Activated T-helper 2 cell treated with anti-CD3 and anti-CD28 coated beads, Interferon-gamma antibody, Interleukin-2, Interleukin-4, amounts not matched to agents 10 μg/mL and 5 μg/mL and 100 μg/mL, durations not matched to agents 14 hours and 24 hours and 36 hours (primary cell): ENCODE results near the gene KRTAP1-3. TPM values are rescaled to one million over a fixed set of nuclear protein-coding genes. Genes with fewer than 3 reads are reported as not detected.
"Not testable (repeated sequence)": the region's sequence is repeated elsewhere in the genome, so short reads cannot be mapped to it uniquely, and the experiment has no call there.

ENCODE experiments used
- DNase-seq: peaks from one replicate; pipeline ENCODE4 v3.0.0; 2021; ENCODE audit warnings: low spot score
- H3K27ac Mint-ChIP-seq: one replicate; pipeline ENCODE4 v1.8.0; 2021; ENCODE audit warnings: mixed read lengths
- H3K27me3 Mint-ChIP-seq: one replicate; pipeline ENCODE4 v1.8.0; 2021; ENCODE audit warnings: low read depth, mixed read lengths
- H3K36me3 Mint-ChIP-seq: one replicate; pipeline ENCODE4 v1.8.0; 2021; ENCODE audit warnings: low read depth, mixed read lengths
- H3K4me1 Mint-ChIP-seq: one replicate; pipeline ENCODE4 v1.8.0; 2021; ENCODE audit warnings: low read depth, mixed read lengths
- H3K4me3 Mint-ChIP-seq: one replicate; pipeline ENCODE4 v1.8.0; 2021; ENCODE audit warnings: low read depth, mild to moderate bottlenecking, moderate library complexity, mixed read lengths
- H3K9me3 Mint-ChIP-seq: one replicate; pipeline ENCODE4 v1.8.0; 2021; ENCODE audit warnings: mixed read lengths
- intact Hi-C: fragments of 100-400 bp; cut with micrococcal nuclease; formaldehyde crosslinking; loops from one replicate; pipeline ENCODE4 v1.15.1; 2023
- total RNA-seq: library from RNA; stranded (reverse); gene quantifications from 2 replicates; pipeline ENCODE4 v1.2.3, GENCODE V29; 2022

KRTAP1-3 gene
- total RNA-seq, 1 donor from 2014 or later: not detected

GRCh38 chr17:41042953-41043352 lies 8.3 kb upstream of the KRTAP1-3 start:
- no peak overlapping the region for H3K27ac Mint-ChIP-seq

GRCh38 chr17:41040783-41041571 lies 6.3 kb upstream of the KRTAP1-3 start, which contains the start of gene KRTAP1-1:
Gene KRTAP1-1, minus strand, starts transcription at chr17:41041450. Its CDS starts 53 bp downstream, at chr17:41041397.
- H3K9me3 Mint-ChIP-seq, H3K4me3 Mint-ChIP-seq, H3K36me3 Mint-ChIP-seq, H3K4me1 Mint-ChIP-seq, DNase-seq, H3K27ac Mint-ChIP-seq, H3K27me3 Mint-ChIP-seq, intact Hi-C loops: not testable (repeated sequence)

More at GRCh38 chr17:41042953-41043352, 8.3 kb upstream of the KRTAP1-3 start:
- no peaks in the 10 kb centered on the region for H3K36me3 Mint-ChIP-seq
- intact Hi-C loops: no loop called here
- H3K9me3 Mint-ChIP-seq: no peaks in the 10 kb centered on the region
- DNase-seq: no peak
- H3K4me3 Mint-ChIP-seq: no peak overlapping the region
- H3K27me3 Mint-ChIP-seq: peaks cover 4% of the 10 kb centered on the region
- H3K4me1 Mint-ChIP-seq: no peaks in the 10 kb centered on the region

- Mint-ChIP-seq H3K4me1 (no peaks in the 10 kb centered on the region), H3K9me3 (no peaks in the 10 kb centered on the region), H3K4me3 (no peak overlapping the region), H3K27ac (no peak overlapping the region), H3K36me3 (no peaks in the 10 kb centered on the region), H3K27me3 (peaks cover 6% of the 10 kb centered on the region)
- no peak for DNase-seq
- intact Hi-C loops: no loop called here
Observed at GRCh38 chr17:41037853-41038350, 3.2 kb upstream of the KRTAP1-3 start.

DNA sequence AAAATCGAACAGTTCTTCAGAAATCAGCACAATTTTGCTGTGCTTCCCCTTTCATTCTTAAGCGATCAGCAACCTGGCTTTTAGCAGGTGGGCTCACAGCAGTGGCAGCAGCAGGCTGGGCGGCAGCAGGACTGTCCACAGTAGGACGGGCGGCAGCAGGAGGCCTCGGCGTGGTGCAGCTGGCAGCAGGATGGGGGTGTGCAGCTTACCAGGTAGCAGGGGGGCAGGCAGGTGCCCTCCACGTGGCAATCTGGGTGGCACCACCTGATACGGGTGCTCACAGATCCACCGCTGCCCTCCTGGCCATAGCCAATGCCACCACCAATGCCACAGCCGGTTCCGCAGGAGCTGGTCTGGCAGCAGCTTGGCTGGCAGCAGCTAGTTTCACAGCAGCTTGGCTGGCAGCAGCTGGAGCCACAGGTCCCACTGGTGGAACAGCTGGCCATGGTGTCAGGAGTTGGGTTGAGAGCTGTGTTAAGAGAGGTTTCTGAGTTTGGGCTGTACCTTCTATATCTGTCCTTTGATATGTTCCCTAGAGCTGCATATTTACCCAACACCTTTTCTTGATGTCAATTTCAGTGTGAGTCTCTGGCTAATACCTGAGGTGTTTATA lies 4.9 kb downstream of the KRTAP1-3 start, which contains the start of gene KRTAP1-4:
Gene KRTAP1-4 (minus strand): TSS at position 563 of the 613 bp plus-strand sequence. CDS start 117 bp downstream, at position 446.
- peaks cover 11% of the 10 kb centered on the region for H3K27me3 Mint-ChIP-seq
- no peaks in the 10 kb centered on the region for H3K36me3 Mint-ChIP-seq
- no peaks in the 10 kb centered on the region for H3K4me1 Mint-ChIP-seq
- no peak for DNase-seq
- H3K27ac Mint-ChIP-seq: no peak within 1 kb of the TSS
- H3K9me3 Mint-ChIP-seq: no peaks in the 10 kb centered on the region
- H3K4me3 Mint-ChIP-seq: no peak within 1 kb of the TSS
- intact Hi-C loops: no loop called here

DNA sequence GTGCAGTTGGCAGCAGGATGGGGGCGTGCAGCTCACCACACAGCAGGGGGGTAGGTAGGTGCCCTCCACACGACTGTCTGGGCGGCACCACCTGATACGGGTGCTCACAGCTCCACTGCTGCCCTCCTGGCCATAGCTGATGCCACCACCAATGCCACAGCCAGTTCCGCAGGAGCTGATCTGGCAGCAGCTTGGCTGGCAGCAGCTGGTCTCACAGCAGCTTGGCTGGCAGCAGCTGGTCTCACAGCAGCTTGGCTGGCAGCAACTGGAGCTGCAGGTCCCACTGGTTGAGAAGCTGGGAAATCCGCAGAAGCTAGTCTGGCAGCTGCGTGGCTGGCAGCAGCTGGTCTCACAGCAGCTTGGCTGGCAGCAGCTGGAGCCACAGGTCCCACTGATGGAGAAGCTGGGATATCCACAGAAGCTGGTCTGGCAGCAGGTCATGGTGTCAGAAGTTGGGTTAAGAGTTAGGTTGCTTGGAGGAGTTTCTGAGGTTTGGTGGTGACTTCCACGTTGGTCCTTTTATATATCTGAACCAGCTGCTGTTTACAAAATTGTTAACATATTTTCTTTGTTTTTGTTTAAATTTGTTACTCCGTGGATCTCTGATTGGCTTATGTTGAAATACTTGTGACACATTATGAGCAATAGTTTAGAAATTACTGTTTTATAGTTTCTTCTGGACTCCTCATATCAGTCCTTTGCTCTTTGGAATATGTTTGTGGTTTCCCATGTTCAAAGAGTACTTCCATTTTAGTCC lies 7.8 kb downstream of the KRTAP1-3 start, which contains the start of gene KRTAP1-5:
Gene KRTAP1-5 (minus strand): TSS at position 494 of the 757 bp plus-strand sequence. CDS start 53 bp downstream, at position 441.
- intact Hi-C loops: no loop called here

DNA sequence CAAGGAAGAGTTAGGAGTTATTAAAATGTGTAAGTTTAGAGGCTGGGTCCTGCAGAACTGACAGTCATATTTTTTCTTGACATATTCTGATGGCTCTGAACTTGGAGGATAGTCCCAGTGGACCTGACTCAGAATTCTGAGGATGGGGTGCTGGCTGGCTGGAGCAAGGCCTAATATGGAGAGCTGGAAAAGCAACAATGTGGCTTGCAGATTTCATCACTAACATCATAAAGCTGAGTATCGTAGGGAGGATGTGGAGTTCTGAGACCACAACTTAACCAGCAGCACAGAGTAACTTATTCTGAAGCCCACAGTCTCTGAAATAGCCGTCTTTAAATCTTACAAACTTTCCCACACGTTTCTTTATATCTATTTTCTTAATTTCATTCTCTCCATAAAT lies 10.0 kb downstream of the KRTAP1-3 start:
- H3K27ac Mint-ChIP-seq: no peak overlapping the region
- H3K4me1 Mint-ChIP-seq: no peaks in the 10 kb centered on the region
- no peaks in the 10 kb centered on the region for H3K36me3 Mint-ChIP-seq
- no peaks in the 10 kb centered on the region for H3K9me3 Mint-ChIP-seq
- H3K27me3 Mint-ChIP-seq: peaks cover 8% of the 10 kb centered on the region
- no peak overlapping the region for H3K4me3 Mint-ChIP-seq
- intact Hi-C loops: no loop called here
- no peak for DNase-seq

More for the DNA sequence above, 7.8 kb downstream of the KRTAP1-3 start, which contains the start of gene KRTAP1-5:
- Mint-ChIP-seq H3K4me3 (no peak within 1 kb of the TSS), H3K27ac (no peak within 1 kb of the TSS), H3K4me1 (no peaks in the 10 kb centered on the region), H3K36me3 (no peaks in the 10 kb centered on the region), H3K9me3 (no peaks in the 10 kb centered on the region), H3K27me3 (peaks cover 15% of the 10 kb centered on the region)
- DNase-seq: no peak

GRCh38 chr17:41020336-41020735 lies 14.3 kb downstream of the KRTAP1-3 start:
- Mint-ChIP-seq H3K4me3 (no peak overlapping the region), H3K27me3 (peaks cover 10% of the 10 kb centered on the region), H3K4me1 (no peaks in the 10 kb centered on the region), H3K9me3 (no peaks in the 10 kb centered on the region), H3K36me3 (no peaks in the 10 kb centered on the region), H3K27ac (no peak overlapping the region)
- intact Hi-C loops: no loop called here
- DNase-seq: no peak

GRCh38 chr17:41019415-41019814 lies 15.3 kb downstream of the KRTAP1-3 start:
- H3K4me3 Mint-ChIP-seq: no peak overlapping the region
- intact Hi-C loops: no loop called here

DNA sequence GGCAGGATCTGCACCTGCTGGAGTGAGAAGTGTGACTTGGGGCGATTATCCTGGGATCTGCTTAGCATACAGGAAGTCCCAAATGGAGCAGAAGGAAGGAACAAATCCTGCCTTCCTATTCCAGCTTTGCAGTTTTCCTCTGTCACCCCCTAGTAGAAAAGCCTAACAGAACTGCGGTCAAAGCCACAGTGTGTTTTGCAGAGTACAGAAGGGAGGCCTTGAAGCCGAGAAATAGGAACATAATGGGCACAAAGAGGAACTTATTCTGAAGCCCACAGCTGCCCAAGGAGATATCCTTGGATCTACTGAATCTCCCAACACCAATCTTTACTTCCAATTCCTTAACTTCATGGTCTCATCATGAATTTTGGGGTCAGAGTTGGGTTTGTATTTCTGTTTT lies 16.1 kb downstream of the KRTAP1-3 start:
- H3K36me3 Mint-ChIP-seq: no peaks in the 10 kb centered on the region
- H3K4me3 Mint-ChIP-seq: no peak overlapping the region
- H3K4me1 Mint-ChIP-seq: no peaks in the 10 kb centered on the region
- H3K27ac Mint-ChIP-seq: no peak overlapping the region
- H3K9me3 Mint-ChIP-seq: no peaks in the 10 kb centered on the region
- intact Hi-C loops: no loop called here
- DNase-seq: no peak
- H3K27me3 Mint-ChIP-seq: peaks cover 10% of the 10 kb centered on the region

More at GRCh38 chr17:41019415-41019814, 15.3 kb downstream of the KRTAP1-3 start:
- peaks cover 10% of the 10 kb centered on the region for H3K27me3 Mint-ChIP-seq
- no peaks in the 10 kb centered on the region for H3K36me3 Mint-ChIP-seq
- DNase-seq: no peak
- H3K4me1 Mint-ChIP-seq: no peaks in the 10 kb centered on the region
- H3K27ac Mint-ChIP-seq: no peak overlapping the region
- H3K9me3 Mint-ChIP-seq: no peaks in the 10 kb centered on the region

GRCh38 chr17:41016578-41017215 lies 18.0 kb downstream of the KRTAP1-3 start:
- Mint-ChIP-seq H3K36me3 (no peaks in the 10 kb centered on the region), H3K4me3 (no peak overlapping the region), H3K9me3 (no peaks in the 10 kb centered on the region), H3K27me3 (peaks cover 12% of the 10 kb centered on the region), H3K4me1 (no peaks in the 10 kb centered on the region), H3K27ac (no peak overlapping the region)
- no peak for DNase-seq
- intact Hi-C loops: no loop called here

DNA sequence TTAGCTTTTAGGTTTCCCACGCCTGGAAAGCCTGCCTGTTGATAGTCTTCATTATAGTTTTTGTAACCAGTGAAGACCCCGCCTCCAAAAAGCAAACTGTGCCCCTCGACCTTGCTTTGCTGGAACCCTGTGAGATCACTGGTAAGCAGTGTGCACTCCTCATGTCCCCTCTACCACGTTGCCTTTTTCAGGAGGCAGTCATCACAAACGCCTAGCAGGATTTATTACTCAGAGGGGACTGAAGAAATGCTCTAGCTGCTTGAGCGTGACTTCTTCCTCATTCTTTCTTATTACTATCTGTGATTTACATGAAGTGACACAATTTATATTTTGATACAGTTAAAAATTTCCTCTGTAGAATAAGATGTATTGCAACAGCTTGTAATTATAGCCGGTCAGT lies 19.2 kb downstream of the KRTAP1-3 start:
- no peaks in the 10 kb centered on the region for H3K36me3 Mint-ChIP-seq
- peaks cover 16% of the 10 kb centered on the region for H3K27me3 Mint-ChIP-seq
- no peaks in the 10 kb centered on the region for H3K9me3 Mint-ChIP-seq
- no peak overlapping the region for H3K27ac Mint-ChIP-seq
- intact Hi-C loops: no loop called here
- H3K4me3 Mint-ChIP-seq: no peak overlapping the region
- no peak for DNase-seq
- no peaks in the 10 kb centered on the region for H3K4me1 Mint-ChIP-seq

- intact Hi-C loops: no loop called here
- H3K9me3 Mint-ChIP-seq: no peaks in the 10 kb centered on the region
Observed at GRCh38 chr17:41013606-41014005, 21.1 kb downstream of the KRTAP1-3 start.

More at GRCh38 chr17:41013606-41014005, 21.1 kb downstream of the KRTAP1-3 start:
- Mint-ChIP-seq H3K4me3 (no peak overlapping the region), H3K36me3 (no peaks in the 10 kb centered on the region), H3K4me1 (no peaks in the 10 kb centered on the region), H3K27ac (no peak overlapping the region), H3K27me3 (peaks cover 18% of the 10 kb centered on the region)
- no peak for DNase-seq
